ENCODE data around the gene IL2RA. TPM values are rescaled to one million over a fixed set of nuclear protein-coding genes. Genes with fewer than 3 reads are reported as not detected.

Gene IL2RA
- total RNA-seq, 1 experiment from 2014 or later, result not detected

GRCh38 chr10:6101181-6101580 lies 39.0 kb upstream of the IL2RA start:
- peak overlapping the region; percentile 86 for H3K27ac ChIP-seq (ENCODE audit: low read length)
- H3K4me2 ChIP-seq (ENCODE audit: low read depth, low read length, poor library complexity, severe bottlenecking), result peak overlapping the region; percentile 77

GRCh38 chr10:6100370-6100769 lies 38.2 kb upstream of the IL2RA start:
- no peaks in the 10 kb centered on the region for H3K9me3 ChIP-seq (ENCODE audit: low read length)
- H3K27me3 ChIP-seq (ENCODE audit: low read length), result no peaks in the 10 kb centered on the region
- H4K20me1 ChIP-seq (ENCODE audit: insufficient read depth, low read depth, low read length), result peaks cover 38% of the 10 kb centered on the region
- no peaks in the 10 kb centered on the region for H3K9me2 ChIP-seq (replicated peaks; ENCODE audit: insufficient read depth, low read length)
- peaks cover 96% of the 10 kb centered on the region for H3K79me2 ChIP-seq (ENCODE audit: low read length)
- peak overlapping the region; percentile 55; the same call in 1 of the 2 replicates for H3K9ac ChIP-seq (ENCODE audit: low read length)
- no peak overlapping the region for H3K4me3 ChIP-seq (ENCODE audit: low read length)
- H3K27ac ChIP-seq (ENCODE audit: low read length), result peak overlapping the region; percentile 86
- H2AFZ ChIP-seq (ENCODE audit: low read length), result no peak overlapping the region
- DNase-seq, result no peak
- peaks cover 32% of the 10 kb centered on the region for H3K4me1 ChIP-seq (ENCODE audit: low read length)
- peak overlapping the region; percentile 77 for H3K4me2 ChIP-seq (ENCODE audit: low read depth, low read length, poor library complexity, severe bottlenecking)
- peaks cover 49% of the 10 kb centered on the region for H3K36me3 ChIP-seq (ENCODE audit: insufficient read depth, low read length)

More at GRCh38 chr10:6101181-6101580, 39.0 kb upstream of the IL2RA start:
- Histone ChIP-seq H3K36me3 (ENCODE audit: insufficient read depth, low read length) (peaks cover 54% of the 10 kb centered on the region), H3K9me3 (ENCODE audit: low read length) (no peaks in the 10 kb centered on the region), H3K9ac (ENCODE audit: low read length) (peak overlapping the region; percentile 55), H3K4me1 (ENCODE audit: low read length) (peaks cover 32% of the 10 kb centered on the region), H3K9me2 (replicated peaks; ENCODE audit: insufficient read depth, low read length) (no peaks in the 10 kb centered on the region), H4K20me1 (ENCODE audit: insufficient read depth, low read depth, low read length) (peaks cover 30% of the 10 kb centered on the region), H3K4me3 (ENCODE audit: low read length) (peak overlapping the region; percentile 42), H3K27me3 (ENCODE audit: low read length) (no peaks in the 10 kb centered on the region), H2AFZ (ENCODE audit: low read length) (no peak overlapping the region), H3K79me2 (ENCODE audit: low read length) (peaks cover 89% of the 10 kb centered on the region)
- peak; percentile 78 for DNase-seq

GRCh38 chr10:6098156-6098555 lies 36.0 kb upstream of the IL2RA start:
- no peaks in the 10 kb centered on the region for H3K9me2 ChIP-seq (replicated peaks; ENCODE audit: insufficient read depth, low read length)
- no peak overlapping the region for H2AFZ ChIP-seq (ENCODE audit: low read length)
- no peaks in the 10 kb centered on the region for H3K27me3 ChIP-seq (ENCODE audit: low read length)
- H3K4me3 ChIP-seq (ENCODE audit: low read length), result no peak overlapping the region
- no peak overlapping the region for H3K27ac ChIP-seq (ENCODE audit: low read length)
- no peaks in the 10 kb centered on the region for H3K9me3 ChIP-seq (ENCODE audit: low read length)
- peaks cover 49% of the 10 kb centered on the region for H4K20me1 ChIP-seq (ENCODE audit: insufficient read depth, low read depth, low read length)
- no peak overlapping the region for H3K4me2 ChIP-seq (ENCODE audit: low read depth, low read length, poor library complexity, severe bottlenecking)
- H3K9ac ChIP-seq (ENCODE audit: low read length), result no peak overlapping the region
- no peak for DNase-seq
- H3K36me3 ChIP-seq (ENCODE audit: insufficient read depth, low read length), result peaks cover 26% of the 10 kb centered on the region
- H3K79me2 ChIP-seq (ENCODE audit: low read length), result peaks cover 97% of the 10 kb centered on the region
- H3K4me1 ChIP-seq (ENCODE audit: low read length), result peaks cover 32% of the 10 kb centered on the region

- H3K36me3 ChIP-seq (ENCODE audit: insufficient read depth, low read length), result peaks cover 16% of the 10 kb centered on the region
Observed at GRCh38 chr10:6097063-6097462, 34.9 kb upstream of the IL2RA start.

GRCh38 chr10:6095810-6096570 lies 33.8 kb upstream of the IL2RA start:
- peaks cover 97% of the 10 kb centered on the region for H3K79me2 ChIP-seq (ENCODE audit: low read length)
- no peaks in the 10 kb centered on the region for H3K27me3 ChIP-seq (ENCODE audit: low read length)
- H3K27ac ChIP-seq (ENCODE audit: low read length), result no peak overlapping the region
- peaks cover 8% of the 10 kb centered on the region; the same call in 1 of the 2 replicates for H3K36me3 ChIP-seq (ENCODE audit: insufficient read depth, low read length)
- H3K4me1 ChIP-seq (ENCODE audit: low read length), result peaks cover 35% of the 10 kb centered on the region
- H3K9me2 ChIP-seq (replicated peaks; ENCODE audit: insufficient read depth, low read length), result no peaks in the 10 kb centered on the region
- H2AFZ ChIP-seq (ENCODE audit: low read length), result no peak overlapping the region
- H3K4me3 ChIP-seq (ENCODE audit: low read length), result no peak overlapping the region
- no peak for DNase-seq
- no peak overlapping the region for H3K9ac ChIP-seq (ENCODE audit: low read length)
- H3K4me2 ChIP-seq (ENCODE audit: low read depth, low read length, poor library complexity, severe bottlenecking), result no peak overlapping the region
- H3K9me3 ChIP-seq (ENCODE audit: low read length), result no peaks in the 10 kb centered on the region
- H4K20me1 ChIP-seq (ENCODE audit: insufficient read depth, low read depth, low read length), result peaks cover 63% of the 10 kb centered on the region

More at GRCh38 chr10:6097063-6097462, 34.9 kb upstream of the IL2RA start:
- Histone ChIP-seq H3K9me3 (ENCODE audit: low read length) (no peaks in the 10 kb centered on the region), H3K9me2 (replicated peaks; ENCODE audit: insufficient read depth, low read length) (no peaks in the 10 kb centered on the region), H3K4me1 (ENCODE audit: low read length) (peaks cover 35% of the 10 kb centered on the region), H3K27me3 (ENCODE audit: low read length) (no peaks in the 10 kb centered on the region), H2AFZ (ENCODE audit: low read length) (no peak overlapping the region), H4K20me1 (ENCODE audit: insufficient read depth, low read depth, low read length) (peaks cover 52% of the 10 kb centered on the region), H3K79me2 (ENCODE audit: low read length) (peaks cover 97% of the 10 kb centered on the region), H3K4me3 (ENCODE audit: low read length) (no peak overlapping the region), H3K9ac (ENCODE audit: low read length) (no peak overlapping the region), H3K4me2 (ENCODE audit: low read depth, low read length, poor library complexity, severe bottlenecking) (no peak overlapping the region), H3K27ac (ENCODE audit: low read length) (no peak overlapping the region)
- no peak for DNase-seq

- peaks cover 32% of the 10 kb centered on the region for H3K4me1 ChIP-seq (ENCODE audit: low read length)
Observed at GRCh38 chr10:6092731-6093130, 30.6 kb upstream of the IL2RA start.

GRCh38 chr10:6091630-6092029 lies 29.5 kb upstream of the IL2RA start:
- Histone ChIP-seq H3K79me2 (ENCODE audit: low read length) (peaks cover 76% of the 10 kb centered on the region), H3K27ac (ENCODE audit: low read length) (no peak overlapping the region), H3K9ac (ENCODE audit: low read length) (peak overlapping the region; percentile 27), H3K27me3 (ENCODE audit: low read length) (no peaks in the 10 kb centered on the region), H3K4me1 (ENCODE audit: low read length) (peaks cover 34% of the 10 kb centered on the region), H3K9me2 (replicated peaks; ENCODE audit: insufficient read depth, low read length) (no peaks in the 10 kb centered on the region), H3K9me3 (ENCODE audit: low read length) (no peaks in the 10 kb centered on the region), H3K4me3 (ENCODE audit: low read length) (peak overlapping the region; percentile 9; the same call in 1 of the 2 replicates), H3K4me2 (ENCODE audit: low read depth, low read length, poor library complexity, severe bottlenecking) (peak overlapping the region; percentile 91), H3K36me3 (ENCODE audit: insufficient read depth, low read length) (no peaks in the 10 kb centered on the region; the same call in 1 of the 2 replicates), H4K20me1 (ENCODE audit: insufficient read depth, low read depth, low read length) (peaks cover 57% of the 10 kb centered on the region), H2AFZ (ENCODE audit: low read length) (no peak overlapping the region)
- peak; percentile 34 for DNase-seq

More at GRCh38 chr10:6092731-6093130, 30.6 kb upstream of the IL2RA start:
- Histone ChIP-seq H3K9me3 (ENCODE audit: low read length) (no peaks in the 10 kb centered on the region), H3K9ac (ENCODE audit: low read length) (no peak overlapping the region), H3K36me3 (ENCODE audit: insufficient read depth, low read length) (peaks cover 3% of the 10 kb centered on the region; the same call in 1 of the 2 replicates), H3K27ac (ENCODE audit: low read length) (no peak overlapping the region), H3K79me2 (ENCODE audit: low read length) (peaks cover 87% of the 10 kb centered on the region), H4K20me1 (ENCODE audit: insufficient read depth, low read depth, low read length) (peaks cover 68% of the 10 kb centered on the region), H3K4me3 (ENCODE audit: low read length) (no peak overlapping the region), H2AFZ (ENCODE audit: low read length) (no peak overlapping the region), H3K4me2 (ENCODE audit: low read depth, low read length, poor library complexity, severe bottlenecking) (peak overlapping the region; percentile 91), H3K9me2 (replicated peaks; ENCODE audit: insufficient read depth, low read length) (no peaks in the 10 kb centered on the region), H3K27me3 (ENCODE audit: low read length) (no peaks in the 10 kb centered on the region)
- no peak for DNase-seq

- H3K4me2 ChIP-seq (ENCODE audit: low read depth, low read length, poor library complexity, severe bottlenecking), result peak overlapping the region; percentile 91
- H3K27ac ChIP-seq (ENCODE audit: low read length), result peak overlapping the region; percentile 43; the same call in 1 of the 2 replicates
- no peaks in the 10 kb centered on the region for H3K9me3 ChIP-seq (ENCODE audit: low read length)
- peak overlapping the region; percentile 98 for H3K9ac ChIP-seq (ENCODE audit: low read length)
- peak; percentile 73 for DNase-seq
- peaks cover 38% of the 10 kb centered on the region for H4K20me1 ChIP-seq (ENCODE audit: insufficient read depth, low read depth, low read length)
- peaks cover 55% of the 10 kb centered on the region for H3K79me2 ChIP-seq (ENCODE audit: low read length)
- peak overlapping the region; percentile 93 for H3K4me3 ChIP-seq (ENCODE audit: low read length)
- H2AFZ ChIP-seq (ENCODE audit: low read length), result no peak overlapping the region
- H3K36me3 ChIP-seq (ENCODE audit: insufficient read depth, low read length), result no peaks in the 10 kb centered on the region; the same call in 1 of the 2 replicates
- no peaks in the 10 kb centered on the region for H3K27me3 ChIP-seq (ENCODE audit: low read length)
- H3K4me1 ChIP-seq (ENCODE audit: low read length), result peaks cover 36% of the 10 kb centered on the region
- H3K9me2 ChIP-seq (replicated peaks; ENCODE audit: insufficient read depth, low read length), result no peaks in the 10 kb centered on the region
Observed at GRCh38 chr10:6089334-6090219, 27.4 kb upstream of the IL2RA start.
